Upper lobe of right lung (tissue), 1 donor: ENCODE measurements around the gene ARRDC5. TPM values are rescaled to one million over a fixed set of nuclear protein-coding genes. Genes with fewer than 3 reads are reported as not detected.

Source experiments
- ATAC-seq: fragments of 200-7000 bp; cut with Tn5 transposase; one replicate; pipeline ENCODE4 v1.9.1; 2020; ENCODE audit warnings: mild to moderate bottlenecking, moderate library complexity
- DNase-seq: peaks from one replicate; pipeline ENCODE4 v3.0.0-alpha.2; 2020
- H3K27ac ChIP-seq: fragments of 200-600 bp; one replicate; pipeline ENCODE4 v1.8.0; 2022
- H3K27me3 ChIP-seq: fragments of 200-600 bp; one replicate; pipeline ENCODE4 v1.8.0; 2022; ENCODE audit warnings: mild to moderate bottlenecking
- H3K36me3 ChIP-seq: fragments of 200-600 bp; one replicate; pipeline ENCODE4 v1.8.0; 2022
- H3K4me1 ChIP-seq: fragments of 200-600 bp; one replicate; pipeline ENCODE4 v1.8.0; 2022
- H3K4me3 ChIP-seq: fragments of 200-600 bp; one replicate; pipeline ENCODE4 v1.8.0; 2022; ENCODE audit warnings: mild to moderate bottlenecking
- H3K9me3 ChIP-seq: fragments of 200-600 bp; one replicate; pipeline ENCODE4 v1.8.0; 2022
- intact Hi-C: fragments of 100-400 bp; cut with DNase I; formaldehyde crosslinking; loops from one replicate; pipeline ENCODE4 v1.11.0; 2022
- total RNA-seq: library from RNA; stranded (reverse); fragmentation: NEBNext Ultra II Directional; extraction: Animal tissue kit (Norgen Biotek cat#: 25700); gene quantifications from one replicate; pipeline ENCODE4 v1.2.1, GENCODE V29; 2021
- TF ChIP-seq, protein P1 (sequence below): fragments of 200-600 bp; IDR thresholded peaks from one replicate; pipeline ENCODE4 v1.8.0; 2022; ENCODE audit warnings: antibody characterized with exemption
- donor health status: DM: no; HTN: yes; CAD: no; lungs with severe emphysema.

The ARRDC5 gene
- total RNA-seq, 1 donor from 2014 or later = not detected

DNA sequence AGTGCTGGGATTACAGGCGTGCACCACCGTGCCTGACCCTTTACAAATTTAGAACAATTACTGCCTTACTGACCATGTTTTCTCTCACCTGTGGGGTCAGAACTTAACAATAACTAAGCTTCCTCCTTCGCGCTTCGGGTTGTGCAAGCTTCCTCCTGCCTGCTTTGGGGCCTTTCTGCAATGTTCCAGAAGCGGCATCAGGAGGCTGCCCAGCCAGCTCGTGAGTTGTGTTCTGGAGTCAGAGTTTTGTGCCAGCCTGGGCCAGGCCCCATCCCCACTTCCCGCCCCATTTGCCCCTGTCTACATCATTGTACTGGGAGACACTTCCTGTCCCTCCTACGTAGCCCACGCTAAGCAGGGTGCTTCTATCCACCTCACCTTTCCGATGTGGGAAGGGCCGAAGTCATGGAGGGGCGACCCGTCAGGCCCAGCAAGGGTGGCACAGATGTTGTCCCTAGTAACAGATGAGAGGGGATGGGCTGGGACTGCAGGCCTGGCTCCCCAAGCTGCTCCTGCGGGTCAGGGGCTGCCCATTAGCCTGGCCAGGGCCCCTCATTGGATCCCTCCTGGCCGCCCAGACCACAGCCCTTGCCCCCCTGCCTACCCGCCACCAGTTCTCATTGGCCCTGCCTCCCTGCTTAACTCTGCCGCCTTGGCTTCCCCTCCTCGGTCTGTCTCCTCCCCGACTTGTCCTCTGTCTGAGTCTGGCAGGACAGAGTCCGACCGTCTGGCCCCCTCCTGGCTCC is 20.0 kb upstream of the ARRDC5 start:
- DNase-seq (no peak), ATAC-seq (peak; percentile 53)
- TF ChIP-seq, protein P1, sequence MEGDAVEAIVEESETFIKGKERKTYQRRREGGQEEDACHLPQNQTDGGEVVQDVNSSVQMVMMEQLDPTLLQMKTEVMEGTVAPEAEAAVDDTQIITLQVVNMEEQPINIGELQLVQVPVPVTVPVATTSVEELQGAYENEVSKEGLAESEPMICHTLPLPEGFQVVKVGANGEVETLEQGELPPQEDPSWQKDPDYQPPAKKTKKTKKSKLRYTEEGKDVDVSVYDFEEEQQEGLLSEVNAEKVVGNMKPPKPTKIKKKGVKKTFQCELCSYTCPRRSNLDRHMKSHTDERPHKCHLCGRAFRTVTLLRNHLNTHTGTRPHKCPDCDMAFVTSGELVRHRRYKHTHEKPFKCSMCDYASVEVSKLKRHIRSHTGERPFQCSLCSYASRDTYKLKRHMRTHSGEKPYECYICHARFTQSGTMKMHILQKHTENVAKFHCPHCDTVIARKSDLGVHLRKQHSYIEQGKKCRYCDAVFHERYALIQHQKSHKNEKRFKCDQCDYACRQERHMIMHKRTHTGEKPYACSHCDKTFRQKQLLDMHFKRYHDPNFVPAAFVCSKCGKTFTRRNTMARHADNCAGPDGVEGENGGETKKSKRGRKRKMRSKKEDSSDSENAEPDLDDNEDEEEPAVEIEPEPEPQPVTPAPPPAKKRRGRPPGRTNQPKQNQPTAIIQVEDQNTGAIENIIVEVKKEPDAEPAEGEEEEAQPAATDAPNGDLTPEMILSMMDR = no peak
- H3K9me3 ChIP-seq = no peaks in the 10 kb centered on the region
- no peaks in the 10 kb centered on the region for H3K27me3 ChIP-seq
- intact Hi-C loops = no loop called here
- no peak overlapping the region for H3K4me3 ChIP-seq
- H3K4me1 ChIP-seq = no peaks in the 10 kb centered on the region
- H3K36me3 ChIP-seq = no peaks in the 10 kb centered on the region
- no peak overlapping the region for H3K27ac ChIP-seq

DNA sequence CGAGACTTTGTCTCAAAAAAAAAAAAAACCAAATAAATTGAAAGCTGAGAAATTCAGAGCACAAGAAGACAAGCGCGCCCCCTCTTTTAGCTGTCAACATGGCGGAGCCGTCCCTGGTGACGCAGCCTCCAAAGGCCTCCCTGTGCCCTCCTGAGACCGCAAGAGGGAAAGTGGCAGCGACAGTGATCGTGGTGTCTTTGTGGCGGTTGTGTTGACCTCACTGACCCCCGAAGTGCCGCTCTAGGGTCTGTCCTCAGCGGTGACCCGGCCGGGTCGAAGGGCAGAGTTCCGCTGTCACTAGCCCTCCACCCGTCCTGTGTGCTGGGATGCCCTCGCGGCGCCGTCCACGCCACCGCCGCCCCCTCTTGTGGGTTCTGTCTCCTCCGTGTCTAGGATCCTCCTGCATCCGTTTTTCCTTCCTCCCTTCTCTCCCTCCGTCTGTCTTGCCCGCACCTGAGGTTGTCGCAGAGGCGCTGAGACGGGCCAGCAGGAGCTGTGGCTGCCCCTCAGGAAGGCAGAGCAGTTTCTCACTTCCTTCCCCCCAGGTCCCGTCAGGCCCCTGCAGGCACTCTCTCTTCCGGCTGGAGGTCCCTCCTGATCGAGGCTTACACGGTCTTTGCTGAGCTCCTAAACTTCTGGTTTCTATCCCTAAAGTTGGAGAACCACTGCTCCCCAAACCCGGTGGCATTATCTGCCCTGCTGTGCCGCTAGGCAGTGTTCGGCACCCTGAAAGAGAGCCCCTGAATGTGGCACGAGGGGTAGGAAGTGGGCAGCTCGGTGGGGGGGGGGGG is 13.8 kb upstream of the ARRDC5 start:
- Histone ChIP-seq H3K9me3 (no peaks in the 10 kb centered on the region), H3K27me3 (no peaks in the 10 kb centered on the region), H3K4me3 (peak overlapping the region; percentile 42), H3K27ac (peak overlapping the region; percentile 66), H3K36me3 (no peaks in the 10 kb centered on the region), H3K4me1 (peaks cover 8% of the 10 kb centered on the region)
- ATAC-seq (peak; percentile 55), DNase-seq (no peak)
- TF ChIP-seq, protein P1 = no peak
- intact Hi-C loops = no loop called here

DNA sequence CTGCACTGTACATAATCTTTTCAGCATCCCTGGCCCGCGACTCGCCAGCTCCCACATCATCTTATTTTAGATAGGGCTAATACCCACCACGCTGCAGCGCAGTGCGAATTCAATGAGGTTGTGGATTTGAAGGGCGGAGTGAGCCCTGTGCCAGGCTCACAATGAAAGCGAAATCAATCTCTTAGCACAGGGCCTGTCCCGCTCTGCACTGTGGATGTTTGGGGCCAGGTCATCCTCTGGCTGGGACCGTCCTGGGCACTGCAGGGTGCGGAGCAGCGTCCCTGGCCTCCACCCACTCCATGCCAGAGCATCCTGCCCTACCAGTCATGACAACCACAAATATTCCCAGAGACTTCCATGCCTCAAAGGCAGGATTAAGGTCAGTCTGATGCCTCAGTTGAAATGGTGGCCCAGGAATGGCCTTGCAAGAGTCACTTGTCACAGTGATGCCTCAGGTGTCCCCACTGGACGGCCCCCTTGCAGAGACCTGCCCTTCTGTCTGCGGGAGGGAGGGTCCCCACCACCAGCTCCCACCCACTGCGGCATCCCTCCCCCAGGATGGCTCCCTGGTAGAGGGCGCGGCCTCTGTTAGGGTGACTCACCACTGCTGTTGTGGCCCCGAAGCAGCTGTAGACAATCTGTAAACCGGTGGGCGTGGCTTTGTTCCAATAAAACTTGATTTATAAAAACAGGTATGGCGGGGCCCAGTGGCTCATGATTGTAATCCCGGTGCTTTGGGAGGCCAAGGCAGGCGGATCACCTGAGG is 12.2 kb upstream of the ARRDC5 start:
- no peaks in the 10 kb centered on the region for H3K9me3 ChIP-seq
- H3K4me1 ChIP-seq = peaks cover 20% of the 10 kb centered on the region
- no peaks in the 10 kb centered on the region for H3K27me3 ChIP-seq
- intact Hi-C loops = no loop called here
- peak; percentile 58 for ATAC-seq
- H3K27ac ChIP-seq = no peak overlapping the region
- peak overlapping the region; percentile 42 for H3K4me3 ChIP-seq
- no peaks in the 10 kb centered on the region for H3K36me3 ChIP-seq
- DNase-seq = no peak
- TF ChIP-seq, protein P1 = no peak

DNA sequence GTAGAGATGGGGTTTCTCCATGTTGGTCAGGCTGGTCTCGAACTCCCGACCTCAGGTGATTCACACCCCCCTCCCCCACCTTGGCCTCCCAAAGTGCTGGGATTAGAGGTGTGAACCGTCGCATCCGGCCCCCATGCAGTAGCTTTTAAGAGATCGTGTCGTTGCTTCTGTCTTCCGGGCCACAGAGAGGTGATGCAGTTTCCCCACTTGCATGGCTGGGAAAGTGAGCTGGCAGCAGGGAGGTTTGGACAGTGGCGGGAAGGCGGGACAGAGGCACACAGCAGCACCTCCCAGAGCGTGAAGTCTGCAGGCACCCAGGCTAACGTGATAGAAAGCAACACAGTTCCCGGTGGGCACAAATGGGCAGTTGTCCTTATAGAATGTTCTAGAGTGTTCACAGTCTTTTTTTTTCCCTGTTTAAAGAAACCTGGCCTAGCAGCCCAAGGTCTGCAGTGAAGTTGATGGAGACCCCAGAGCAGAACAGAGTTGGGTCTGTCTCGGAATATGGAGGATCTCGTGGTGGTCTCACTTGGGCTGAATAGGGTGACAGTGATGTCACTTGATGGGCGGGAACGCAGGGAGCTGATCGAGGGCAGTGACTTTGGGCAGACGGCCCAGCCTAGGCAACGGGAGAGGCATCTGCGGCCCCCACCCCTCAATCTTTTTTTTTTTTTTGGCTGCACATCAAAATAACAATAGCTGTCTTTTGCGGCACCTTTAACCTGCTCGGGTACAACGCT is 11.5 kb upstream of the ARRDC5 start:
- Histone ChIP-seq H3K9me3 (no peaks in the 10 kb centered on the region), H3K4me1 (peaks cover 24% of the 10 kb centered on the region), H3K4me3 (peak overlapping the region; percentile 42), H3K27ac (no peak overlapping the region), H3K36me3 (no peaks in the 10 kb centered on the region), H3K27me3 (no peaks in the 10 kb centered on the region)
- ATAC-seq (no peak), DNase-seq (no peak)
- TF ChIP-seq, protein P1 = no peak
- intact Hi-C loops = no loop called here
